Activated CD4-positive, CD25-positive, alpha-beta regulatory T cell treated with anti-CD3 and anti-CD28 coated beads, Interleukin-2, amount 50 U/mL, for 16 hours (primary cell): Measurements from ENCODE around the gene CDX1.

Source experiments
- DNase-seq: peaks from one replicate; pipeline ENCODE4 v3.0.0-alpha.2; 2020; ENCODE audit warnings: low read depth, low spot score

CDX1 gene

GRCh38 chr5:150208187-150209098, 41.9 kb downstream of the CDX1 start:
- DNase-seq = no peak

- no peak for DNase-seq
Observed at GRCh38 chr5:150209099-150209635, 42.6 kb downstream of the CDX1 start.

- DNase-seq = no peak
Observed at GRCh38 chr5:150210644-150211043, 44.1 kb downstream of the CDX1 start.

GRCh38 chr5:150211156-150212030, 44.8 kb downstream of the CDX1 start:
- DNase-seq = no peak

- DNase-seq = no peak
Observed at GRCh38 chr5:150213530-150213929, 47.0 kb downstream of the CDX1 start.

- no peak for DNase-seq
Observed at GRCh38 chr5:150214289-150214688, 47.7 kb downstream of the CDX1 start.

- no peak for DNase-seq
Observed at GRCh38 chr5:150215979-150216944, 49.7 kb downstream of the CDX1 start.

GRCh38 chr5:150217038-150217437, 50.5 kb downstream of the CDX1 start:
- DNase-seq = no peak

- DNase-seq = peak; percentile 49
Observed at GRCh38 chr5:150217873-150218692, 51.5 kb downstream of the CDX1 start.

- DNase-seq = no peak
Observed at GRCh38 chr5:150218693-150219035, 52.1 kb downstream of the CDX1 start.

- DNase-seq = no peak
Observed at GRCh38 chr5:150219142-150219541, 52.6 kb downstream of the CDX1 start.

GRCh38 chr5:150219861-150220260, 53.3 kb downstream of the CDX1 start:
- no peak for DNase-seq

- DNase-seq = no peak
Observed at GRCh38 chr5:150221471-150221870, 54.9 kb downstream of the CDX1 start.

- DNase-seq = no peak
Observed at GRCh38 chr5:150222906-150223305, 56.3 kb downstream of the CDX1 start.

GRCh38 chr5:150223474-150223873, 56.9 kb downstream of the CDX1 start:
- no peak for DNase-seq

GRCh38 chr5:150224483-150225027, 58.0 kb downstream of the CDX1 start:
- no peak for DNase-seq

- DNase-seq = no peak
Observed at GRCh38 chr5:150227036-150227435, 60.5 kb downstream of the CDX1 start.

GRCh38 chr5:150227606-150228273, 61.2 kb downstream of the CDX1 start:
- no peak for DNase-seq

- DNase-seq = no peak
Observed at GRCh38 chr5:150229571-150229970, 63.0 kb downstream of the CDX1 start.
